Tibial nerve (tissue), 4 donors: ENCODE measurements around the gene GSG1L. TPM values are rescaled to one million over a fixed set of nuclear protein-coding genes. Genes with fewer than 3 reads are reported as not detected.

ENCODE experiments used
- DNase-seq, 2 donors: peaks; one replicate each; pipeline ENCODE4 v3.0.0-alpha.2; 2019; ENCODE audit warnings: low spot score in 2 of 2
- H3K27ac ChIP-seq, 4 donors: fragments of 200-600 bp; sonication (generic) in 3 of 4; one replicate each; pipeline ENCODE4 v1.5.1; 2017 to 2019; ENCODE audit warnings: mild to moderate bottlenecking in 1 of 4
- H3K27me3 ChIP-seq, 2 donors: fragments of 200-600 bp; sonication (generic) in 1 of 2; one replicate each; pipeline versions ENCODE4 v1.5.1 to v1.6.0; 2017 to 2019
- H3K36me3 ChIP-seq, 3 donors: fragments of 200-600 bp; sonication (generic); one replicate each; pipeline ENCODE4 v1.5.1; 2018 to 2019
- H3K4me1 ChIP-seq, 4 donors: fragments of 200-600 bp; sonication (generic) in 3 of 4; one replicate each; pipeline ENCODE4 v1.5.1; 2017 to 2019
- H3K4me3 ChIP-seq, 4 donors: fragments of 200-600 bp; sonication (generic) in 3 of 4; one replicate each; pipeline ENCODE4 v1.5.1; 2017 to 2019; ENCODE audit warnings: mild to moderate bottlenecking in 1 of 4, moderate library complexity in 1 of 4
- H3K9me3 ChIP-seq, 4 donors: fragments of 200-600 bp; sonication (generic) in 3 of 4; one replicate each; pipeline ENCODE4 v1.5.1; 2017 to 2019
- CTCF ChIP-seq, 5 experiments: fragments of 200-600 bp in 3 of 5; fragments of 450-650 bp in 2 of 5; sonication (generic) in 3 of 5; IDR thresholded peaks; one replicate each; pipeline ENCODE4 v1.5.1; 2016 to 2019; ENCODE audit warnings: antibody characterized with exemption in 5 of 5, mild to moderate bottlenecking in 3 of 5, moderate library complexity in 2 of 5
- EP300 ChIP-seq, 2 donors: sonication (generic); formaldehyde crosslinking; IDR thresholded peaks; one replicate each; pipeline ENCODE4 v1.6.1; 2017; ENCODE audit warnings: antibody characterized with exemption in 2 of 2, mild to moderate bottlenecking in 1 of 2
- POLR2A ChIP-seq, 2 donors: fragments of 450-650 bp; IDR thresholded peaks; one replicate each; pipeline ENCODE4 v1.6.1; 2017; ENCODE audit warnings: antibody characterized with exemption in 2 of 2, mild to moderate bottlenecking in 2 of 2, moderate library complexity in 2 of 2
- WGBS, 2 donors: methylation state at CpG; one replicate each; pipeline ENCODE4 v1.1.5; 2018; 5-methylcytosine and 5-hydroxymethylcytosine counted together
- total RNA-seq, 4 donors: library from RNA; depleted of rRNA; stranded (reverse); fragments of >200 nt; gene quantifications; one replicate each; pipeline ENCODE4 v1.1.0, GENCODE V29; 2016

Gene GSG1L
- total RNA-seq, 4 donors from 2014 or later = not detected

GRCh38 chr16:27917949-27918348 lies 145.6 kb downstream of the GSG1L start:
- no peaks in the 10 kb centered on the region for H3K9me3 ChIP-seq
- no peak for DNase-seq
- no peak for TF ChIP-seq POLR2A (IDR thresholded peaks at IDR 0.05)
- TF ChIP-seq CTCF (IDR thresholded peaks at IDR 0.05) = no peak
- TF ChIP-seq EP300 (IDR thresholded peaks at IDR 0.05) = no peak
- H3K4me1 ChIP-seq = no peaks in the 10 kb centered on the region
- no peak overlapping the region for H3K27ac ChIP-seq
- WGBS, 2 donors = 74 to 94% methylated on average over 1 of the region's 1 CpG
- no peak overlapping the region for H3K4me3 ChIP-seq
- no peaks in the 10 kb centered on the region for H3K27me3 ChIP-seq
- H3K36me3 ChIP-seq = no peaks in the 10 kb centered on the region

- TF ChIP-seq CTCF (IDR thresholded peaks at IDR 0.05) = no peak
- no peak for TF ChIP-seq EP300 (IDR thresholded peaks at IDR 0.05)
- TF ChIP-seq POLR2A (IDR thresholded peaks at IDR 0.05) = no peak
- 51 to 53% methylated on average over 2 of the region's 2 CpGs for WGBS, 2 donors
Measured at GRCh38 chr16:27911486-27911885, 152.0 kb downstream of the GSG1L start.

GRCh38 chr16:27907457-27907972 lies 156.0 kb downstream of the GSG1L start:
- no peak overlapping the region for H3K4me3 ChIP-seq
- no peak overlapping the region for H3K27ac ChIP-seq
- no peak for DNase-seq
- peaks cover 0 to 12% (median 0%) of the 10 kb centered on the region in 4 donors for H3K9me3 ChIP-seq
- no peaks in the 10 kb centered on the region for H3K36me3 ChIP-seq
- TF ChIP-seq POLR2A (IDR thresholded peaks at IDR 0.05) (no peak), EP300 (IDR thresholded peaks at IDR 0.05) (no peak), CTCF (IDR thresholded peaks at IDR 0.05) (no peak)
- no peaks in the 10 kb centered on the region for H3K27me3 ChIP-seq
- no peaks in the 10 kb centered on the region for H3K4me1 ChIP-seq
- 64 to 83% methylated on average over 1 of the region's 1 CpG for WGBS, 2 donors

More at GRCh38 chr16:27911486-27911885, 152.0 kb downstream of the GSG1L start:
- H3K9me3 ChIP-seq = peaks cover 0 to 12% (median 0%) of the 10 kb centered on the region in 4 donors
- H3K4me1 ChIP-seq = no peaks in the 10 kb centered on the region
- no peaks in the 10 kb centered on the region for H3K27me3 ChIP-seq
- H3K4me3 ChIP-seq = no peak overlapping the region
- H3K27ac ChIP-seq = no peak overlapping the region
- no peaks in the 10 kb centered on the region for H3K36me3 ChIP-seq
- no peak for DNase-seq

- Histone ChIP-seq H3K4me3 (no peak overlapping the region), H3K9me3 (peaks cover 0 to 12% (median 0%) of the 10 kb centered on the region in 4 donors), H3K36me3 (no peaks in the 10 kb centered on the region), H3K4me1 (no peaks in the 10 kb centered on the region), H3K27me3 (no peaks in the 10 kb centered on the region), H3K27ac (no peak overlapping the region)
- DNase-seq = no peak
- WGBS, 2 donors = 76 to 84% methylated on average over 3 of the region's 3 CpGs
- TF ChIP-seq EP300 (IDR thresholded peaks at IDR 0.05) (no peak), POLR2A (IDR thresholded peaks at IDR 0.05) (no peak), CTCF (IDR thresholded peaks at IDR 0.05) (no peak)
Measured at GRCh38 chr16:27906883-27907282, 156.6 kb downstream of the GSG1L start.

GRCh38 chr16:27903046-27903655 lies 160.4 kb downstream of the GSG1L start:
- TF ChIP-seq POLR2A (IDR thresholded peaks at IDR 0.05) = no peak
- TF ChIP-seq EP300 (IDR thresholded peaks at IDR 0.05) = no peak
- TF ChIP-seq CTCF (IDR thresholded peaks at IDR 0.05) = no peak
- H3K27ac ChIP-seq = no peak overlapping the region
- no peak for DNase-seq
- H3K4me1 ChIP-seq = no peaks in the 10 kb centered on the region
- H3K9me3 ChIP-seq = peaks cover 0 to 6% (median 0%) of the 10 kb centered on the region in 4 donors
- no peaks in the 10 kb centered on the region for H3K27me3 ChIP-seq
- no peak overlapping the region for H3K4me3 ChIP-seq
- H3K36me3 ChIP-seq = no peaks in the 10 kb centered on the region
- WGBS, 2 donors = 54 to 65% methylated on average over 12 of the region's 12 CpGs
